K562 (cell line): ENCODE results near the gene PIKFYVE.

Experiments used
- BRCA1 ChIP-seq, 2 experiments: fragments of 450-650 bp in 1 of 2; sonication (generic) in 1 of 2; formaldehyde crosslinking in 1 of 2; IDR thresholded peaks; 2 replicates each; pipeline versions ENCODE4 v1.5.0 to v1.6.1; 2017 to 2020; ENCODE audit warnings: mild to moderate bottlenecking in 1 of 2, missing genetic modification reagents in 1 of 2
- EZH2 ChIP-seq: IDR thresholded peaks from 2 replicates; pipeline ENCODE4 v1.6.1; 2012; ENCODE audit warnings: low read depth, mild to moderate bottlenecking, inconsistent platforms, low read length, borderline replicate concordance
- FUS ChIP-seq: fragments of 200-400 bp; formaldehyde crosslinking; optimal IDR thresholded peaks from 2 replicates; pipeline ENCODE3; 2017; ENCODE audit warnings: low read depth, low read length
- HOXB6 ChIP-seq: fragments of 250-450 bp; sonication (Bioruptor Pico); IDR thresholded peaks from 2 replicates; pipeline ENCODE4 v1.5.1; 2022; ENCODE audit warnings: mild to moderate bottlenecking, borderline replicate concordance
- KDM1A ChIP-seq, 2 experiments: fragments of 450-650 bp; IDR thresholded peaks; 2 replicates each; pipeline ENCODE4 v1.6.1; 2016; ENCODE audit warnings: mild to moderate bottlenecking in 2 of 2
- NR3C1 ChIP-seq: sonication (generic); formaldehyde crosslinking; IDR thresholded peaks from 2 replicates; pipeline ENCODE4 v1.8.1; 2022; ENCODE audit warnings: missing genetic modification reagents
- ZBTB26 ChIP-seq: fragments of 450-650 bp; formaldehyde crosslinking; IDR thresholded peaks from 2 replicates; pipeline ENCODE4 v1.4.0; 2022; ENCODE audit warnings: missing genetic modification characterization
- ZBTB33 ChIP-seq: sonication (generic); formaldehyde crosslinking; IDR thresholded peaks from 2 replicates; pipeline ENCODE4 v1.8.1; 2023; ENCODE audit warnings: mild to moderate bottlenecking, missing genetic modification reagents
- ZFP1 ChIP-seq: fragments of 450-650 bp; formaldehyde crosslinking; IDR thresholded peaks from 2 replicates; pipeline ENCODE4 v1.4.0; 2020; ENCODE audit warnings: mild to moderate bottlenecking, mixed read lengths
- ZHX1 ChIP-seq: fragments of 150-350 bp; conservative IDR thresholded peaks from 2 replicates; pipeline ENCODE4 v1.6.1; 2014; ENCODE audit warnings: low read length
- ZNF512 ChIP-seq: IDR thresholded peaks from 2 replicates; pipeline ENCODE4 v1.6.1; 2016; ENCODE audit warnings: missing genetic modification characterization, missing compliant biosample characterization
- TF ChIP-seq, protein P1 (sequence below): fragments of 450-650 bp; IDR thresholded peaks from one replicate; pipeline ENCODE4 v1.6.1; 2018; ENCODE audit warnings: mild to moderate bottlenecking, moderate library complexity; ENCODE audit not compliant: partially characterized antibody
- TF ChIP-seq, protein P2 (sequence below): sonication (generic); formaldehyde crosslinking; IDR thresholded peaks from 2 replicates; pipeline ENCODE4 v1.8.0; 2022; ENCODE audit warnings: mild to moderate bottlenecking, missing genetic modification reagents, borderline replicate concordance
- TF ChIP-seq, protein P3 (sequence below), 3 experiments: IDR thresholded peaks in 2 of 3; conservative IDR thresholded peaks in 1 of 3; 2 replicates each; pipeline ENCODE4 v1.5.1; 2011 to 2012; ENCODE audit warnings: low read length in 3 of 3, mild to moderate bottlenecking in 3 of 3, control low read depth in 2 of 3, improper control_type of control experiment in 1 of 3, inconsistent platforms in 1 of 3, low read depth in 1 of 3, mixed read lengths in 1 of 3, moderate library complexity in 1 of 3; ENCODE audit not compliant: insufficient read depth in 2 of 3

- TF ChIP-seq FUS (no peak), ZHX1 (no peak), ZNF512 (tag) (no peak), EZH2 (no peak), ZFP1 (no peak), HOXB6 (no peak), BRCA1 (IDR thresholded peaks at IDR 0.05) (no peak), BRCA1 (CRISPR knock-in tag; IDR thresholded peaks at IDR 0.05) (no peak), ZBTB33 (CRISPR knock-in tag) (no peak), KDM1A (IDR thresholded peaks at IDR 0.05) (no peak), ZBTB26 (CRISPR knock-in tag) (no peak), NR3C1 (CRISPR knock-in tag) (no peak)
- TF ChIP-seq, protein P1, sequence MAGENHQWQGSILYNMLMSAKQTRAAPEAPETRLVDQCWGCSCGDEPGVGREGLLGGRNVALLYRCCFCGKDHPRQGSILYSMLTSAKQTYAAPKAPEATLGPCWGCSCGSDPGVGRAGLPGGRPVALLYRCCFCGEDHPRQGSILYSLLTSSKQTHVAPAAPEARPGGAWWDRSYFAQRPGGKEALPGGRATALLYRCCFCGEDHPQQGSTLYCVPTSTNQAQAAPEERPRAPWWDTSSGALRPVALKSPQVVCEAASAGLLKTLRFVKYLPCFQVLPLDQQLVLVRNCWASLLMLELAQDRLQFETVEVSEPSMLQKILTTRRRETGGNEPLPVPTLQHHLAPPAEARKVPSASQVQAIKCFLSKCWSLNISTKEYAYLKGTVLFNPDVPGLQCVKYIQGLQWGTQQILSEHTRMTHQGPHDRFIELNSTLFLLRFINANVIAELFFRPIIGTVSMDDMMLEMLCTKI, result no peak
- TF ChIP-seq, protein P2, sequence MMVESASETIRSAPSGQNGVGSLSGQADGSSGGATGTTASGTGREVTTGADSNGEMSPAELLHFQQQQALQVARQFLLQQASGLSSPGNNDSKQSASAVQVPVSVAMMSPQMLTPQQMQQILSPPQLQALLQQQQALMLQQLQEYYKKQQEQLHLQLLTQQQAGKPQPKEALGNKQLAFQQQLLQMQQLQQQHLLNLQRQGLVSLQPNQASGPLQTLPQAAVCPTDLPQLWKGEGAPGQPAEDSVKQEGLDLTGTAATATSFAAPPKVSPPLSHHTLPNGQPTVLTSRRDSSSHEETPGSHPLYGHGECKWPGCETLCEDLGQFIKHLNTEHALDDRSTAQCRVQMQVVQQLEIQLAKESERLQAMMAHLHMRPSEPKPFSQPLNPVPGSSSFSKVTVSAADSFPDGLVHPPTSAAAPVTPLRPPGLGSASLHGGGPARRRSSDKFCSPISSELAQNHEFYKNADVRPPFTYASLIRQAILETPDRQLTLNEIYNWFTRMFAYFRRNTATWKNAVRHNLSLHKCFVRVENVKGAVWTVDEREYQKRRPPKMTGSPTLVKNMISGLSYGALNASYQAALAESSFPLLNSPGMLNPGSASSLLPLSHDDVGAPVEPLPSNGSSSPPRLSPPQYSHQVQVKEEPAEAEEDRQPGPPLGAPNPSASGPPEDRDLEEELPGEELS (CRISPR knock-in tag), result no peak
- TF ChIP-seq, protein P3, sequence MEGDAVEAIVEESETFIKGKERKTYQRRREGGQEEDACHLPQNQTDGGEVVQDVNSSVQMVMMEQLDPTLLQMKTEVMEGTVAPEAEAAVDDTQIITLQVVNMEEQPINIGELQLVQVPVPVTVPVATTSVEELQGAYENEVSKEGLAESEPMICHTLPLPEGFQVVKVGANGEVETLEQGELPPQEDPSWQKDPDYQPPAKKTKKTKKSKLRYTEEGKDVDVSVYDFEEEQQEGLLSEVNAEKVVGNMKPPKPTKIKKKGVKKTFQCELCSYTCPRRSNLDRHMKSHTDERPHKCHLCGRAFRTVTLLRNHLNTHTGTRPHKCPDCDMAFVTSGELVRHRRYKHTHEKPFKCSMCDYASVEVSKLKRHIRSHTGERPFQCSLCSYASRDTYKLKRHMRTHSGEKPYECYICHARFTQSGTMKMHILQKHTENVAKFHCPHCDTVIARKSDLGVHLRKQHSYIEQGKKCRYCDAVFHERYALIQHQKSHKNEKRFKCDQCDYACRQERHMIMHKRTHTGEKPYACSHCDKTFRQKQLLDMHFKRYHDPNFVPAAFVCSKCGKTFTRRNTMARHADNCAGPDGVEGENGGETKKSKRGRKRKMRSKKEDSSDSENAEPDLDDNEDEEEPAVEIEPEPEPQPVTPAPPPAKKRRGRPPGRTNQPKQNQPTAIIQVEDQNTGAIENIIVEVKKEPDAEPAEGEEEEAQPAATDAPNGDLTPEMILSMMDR (IDR thresholded peaks at IDR 0.05 in 2 of 3, conservative IDR thresholded peaks at IDR 0.05 in 1 of 3; ENCODE audit: insufficient read depth in 2 of 3, low read depth in 1 of 3, low read length in 3 of 3), result no peak
Observed at GRCh38 chr2:208268156-208268952, 2.3 kb downstream of the PIKFYVE start.
